Measurements from ENCODE around the gene KRTAP5-1. TPM values are rescaled to one million over a fixed set of nuclear protein-coding genes. Genes with fewer than 3 reads are reported as not detected.

The KRTAP5-1 gene
- total RNA-seq, 2 donors from 2014 or later: not detected

DNA sequence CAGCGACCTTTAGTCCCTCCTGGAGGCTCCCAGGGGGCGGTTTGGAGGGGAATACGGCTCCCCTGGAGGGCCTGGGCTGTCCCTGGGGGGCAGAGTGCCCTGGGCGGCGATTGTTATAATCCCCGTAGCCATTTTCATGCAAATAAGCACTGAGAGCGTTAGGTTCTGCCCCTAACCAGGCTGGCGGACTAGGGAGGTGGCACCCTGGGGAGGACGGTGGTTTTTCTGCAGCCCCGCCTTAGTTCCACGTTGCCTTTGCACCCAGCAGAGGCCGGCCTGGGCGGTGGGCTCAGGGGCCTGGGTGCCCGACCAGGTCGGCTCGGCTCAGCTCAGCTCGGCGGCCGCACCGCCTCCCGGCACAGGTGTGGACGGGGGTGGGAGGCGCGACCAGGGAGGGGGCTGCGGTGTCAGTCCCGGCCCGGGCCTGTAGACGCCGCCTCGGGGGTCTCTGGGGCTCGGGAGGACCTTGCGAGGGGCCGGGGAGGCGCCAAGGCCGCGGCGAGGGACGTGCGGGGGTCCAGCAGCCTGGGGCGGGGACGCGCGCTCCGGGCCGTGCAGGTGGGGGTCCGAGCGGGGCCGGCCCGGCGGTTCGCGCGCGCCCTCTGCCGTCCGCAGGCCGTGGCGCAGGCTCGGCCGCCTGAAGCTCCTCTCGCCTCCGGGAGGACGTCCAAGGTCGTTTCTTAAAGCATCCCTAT is 10.7 kb downstream of the KRTAP5-1 start:
- peak; percentile 45 for ATAC-seq
- DNase-seq: peak; percentile 73 to 74
- intact Hi-C loops (cut with DNase I, micrococcal nuclease): no loop called here

DNA sequence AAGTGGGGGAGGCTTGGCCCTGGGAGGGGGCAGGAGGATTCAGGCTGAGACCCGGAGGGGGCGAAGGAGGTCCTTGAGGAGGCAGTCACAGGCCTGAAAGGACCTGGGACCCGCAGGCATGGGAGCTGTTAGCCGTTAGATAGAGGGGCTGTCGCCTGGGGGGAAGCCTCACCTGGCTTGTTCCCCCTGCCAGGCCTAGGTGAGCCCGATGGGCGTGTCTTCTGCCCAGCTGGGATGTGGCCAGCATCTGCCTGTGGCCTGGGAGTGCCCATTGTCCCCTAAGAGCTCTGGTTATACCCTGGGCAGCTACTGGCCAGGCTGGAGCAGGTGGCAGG is 11.2 kb downstream of the KRTAP5-1 start:
- intact Hi-C loops (cut with DNase I, micrococcal nuclease): no loop called here
- DNase-seq (peak; percentile 83 to 88), ATAC-seq (peak; percentile 59)

DNA sequence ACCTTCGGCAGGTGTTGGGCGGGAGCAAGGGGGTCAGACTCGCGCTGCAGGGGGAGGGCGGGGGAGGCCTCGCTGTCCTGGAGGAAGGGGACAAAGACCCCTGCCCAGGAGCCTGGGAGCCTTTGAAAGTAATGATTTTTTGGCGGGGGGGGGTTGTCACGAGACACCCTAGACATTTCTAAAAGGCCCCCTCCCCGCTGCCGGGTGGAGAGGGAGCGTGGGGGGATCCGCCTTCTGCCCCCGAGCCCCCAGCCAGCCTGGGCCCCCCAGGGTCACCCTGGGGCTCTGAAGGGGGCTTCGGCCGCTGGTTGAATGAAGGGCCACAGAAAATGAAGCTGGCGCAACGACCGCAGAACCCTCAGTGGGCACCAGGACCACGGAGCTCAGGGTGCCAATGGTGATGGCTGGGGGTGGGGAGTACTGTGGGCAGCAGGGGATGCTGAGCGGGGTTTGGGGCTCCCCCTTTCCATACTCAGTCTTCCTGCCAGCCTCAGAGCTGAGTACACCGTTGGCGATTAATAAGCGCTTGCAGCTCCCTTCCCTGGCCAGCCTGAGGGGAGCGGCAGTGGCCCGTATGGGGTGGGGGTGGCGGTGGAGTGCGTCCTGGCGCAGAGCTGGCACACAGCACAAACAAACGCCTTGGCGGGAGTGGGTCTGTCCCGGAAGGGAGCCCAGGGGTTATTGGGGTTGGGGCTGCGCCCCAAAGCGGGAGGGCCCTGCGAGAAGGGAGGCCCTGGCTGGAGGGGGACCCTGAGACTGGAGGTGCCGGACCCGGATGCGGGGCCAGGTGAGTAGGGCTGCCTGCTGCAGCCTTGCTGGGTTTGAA is 11.8 kb downstream of the KRTAP5-1 start:
- ATAC-seq (peak; percentile 42), DNase-seq (peak; percentile 72 to 76)
- intact Hi-C loops (cut with DNase I, micrococcal nuclease): no loop called here

DNA sequence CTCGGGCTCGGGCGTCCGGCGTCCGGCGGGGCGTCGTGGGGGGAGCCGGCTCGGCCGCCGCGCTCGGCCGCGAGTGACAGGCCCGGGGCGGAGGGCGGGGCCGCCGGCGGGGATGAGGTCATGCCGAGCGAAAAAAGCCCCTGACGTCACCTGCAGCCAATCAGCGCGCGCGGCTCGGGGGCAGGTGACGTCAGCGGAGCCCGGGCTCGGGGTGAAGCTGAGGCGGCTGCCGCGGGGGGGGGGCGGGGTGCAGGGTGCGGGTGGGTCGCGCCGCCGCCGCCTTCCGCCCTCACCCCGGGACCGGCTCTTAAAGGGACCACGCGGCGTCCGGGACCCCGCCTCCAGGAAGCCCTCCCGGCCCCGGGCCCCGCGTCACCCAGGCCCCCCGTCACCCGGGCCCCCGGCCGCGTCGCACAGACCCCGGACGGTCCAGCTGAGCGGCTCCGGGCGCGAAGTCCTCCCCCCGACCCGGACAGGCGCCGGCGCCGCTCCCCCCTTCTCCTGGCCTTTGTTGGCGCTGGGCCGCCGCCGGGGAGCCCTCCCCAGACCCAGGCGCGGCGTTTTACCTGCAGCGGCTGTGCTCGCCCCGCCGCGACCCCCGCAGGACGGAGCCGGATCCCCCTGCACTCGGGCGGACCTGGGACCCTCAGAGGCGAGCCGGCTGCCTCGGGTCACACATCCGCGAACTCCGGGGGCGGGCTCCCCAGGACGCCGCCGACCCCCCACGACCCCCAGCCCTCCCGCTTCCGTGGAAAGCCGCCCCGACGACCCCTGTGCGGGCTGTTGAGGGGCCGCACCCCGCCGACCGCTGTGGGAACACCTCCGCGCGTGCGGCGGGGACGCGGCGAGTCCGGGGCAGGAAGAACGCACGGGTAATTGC is 12.6 kb downstream of the KRTAP5-1 start, which contains the start of gene DUSP8:
TSS of gene DUSP8 (minus strand) at position 75 of the 880 bp plus-strand sequence. CDS start 6,445 bp downstream, outside the sequence.
- intact Hi-C loops (cut with DNase I, micrococcal nuclease): no loop called here
- DNase-seq (peak; percentile 91 to 96), ATAC-seq (peak; percentile 35)

DNA sequence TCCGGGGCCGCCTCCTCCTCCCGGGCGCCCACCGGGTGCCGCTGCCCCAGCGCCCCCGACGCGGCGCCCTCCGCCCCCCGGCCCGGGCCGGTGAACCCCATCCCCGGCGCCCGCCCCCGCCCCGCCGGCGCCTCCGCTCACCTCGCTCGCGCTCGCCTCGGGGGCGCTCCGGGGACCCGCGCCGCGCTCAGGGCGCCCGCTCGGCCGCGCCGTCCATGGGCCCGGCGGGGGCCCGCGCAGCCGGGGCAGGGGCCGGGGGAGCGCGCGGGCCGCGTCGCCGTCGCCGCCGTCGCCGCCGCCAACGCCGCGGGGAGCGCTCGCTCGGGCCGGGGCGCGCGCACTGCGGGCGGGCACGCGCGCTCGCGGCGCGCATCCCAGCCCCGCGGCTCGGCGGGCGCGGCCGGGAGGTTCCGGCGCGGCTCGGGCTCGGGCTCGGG is 13.3 kb downstream of the KRTAP5-1 start:
- ATAC-seq: no peak
- no peak for DNase-seq
- intact Hi-C loops (cut with DNase I, micrococcal nuclease): no loop called here

DNA sequence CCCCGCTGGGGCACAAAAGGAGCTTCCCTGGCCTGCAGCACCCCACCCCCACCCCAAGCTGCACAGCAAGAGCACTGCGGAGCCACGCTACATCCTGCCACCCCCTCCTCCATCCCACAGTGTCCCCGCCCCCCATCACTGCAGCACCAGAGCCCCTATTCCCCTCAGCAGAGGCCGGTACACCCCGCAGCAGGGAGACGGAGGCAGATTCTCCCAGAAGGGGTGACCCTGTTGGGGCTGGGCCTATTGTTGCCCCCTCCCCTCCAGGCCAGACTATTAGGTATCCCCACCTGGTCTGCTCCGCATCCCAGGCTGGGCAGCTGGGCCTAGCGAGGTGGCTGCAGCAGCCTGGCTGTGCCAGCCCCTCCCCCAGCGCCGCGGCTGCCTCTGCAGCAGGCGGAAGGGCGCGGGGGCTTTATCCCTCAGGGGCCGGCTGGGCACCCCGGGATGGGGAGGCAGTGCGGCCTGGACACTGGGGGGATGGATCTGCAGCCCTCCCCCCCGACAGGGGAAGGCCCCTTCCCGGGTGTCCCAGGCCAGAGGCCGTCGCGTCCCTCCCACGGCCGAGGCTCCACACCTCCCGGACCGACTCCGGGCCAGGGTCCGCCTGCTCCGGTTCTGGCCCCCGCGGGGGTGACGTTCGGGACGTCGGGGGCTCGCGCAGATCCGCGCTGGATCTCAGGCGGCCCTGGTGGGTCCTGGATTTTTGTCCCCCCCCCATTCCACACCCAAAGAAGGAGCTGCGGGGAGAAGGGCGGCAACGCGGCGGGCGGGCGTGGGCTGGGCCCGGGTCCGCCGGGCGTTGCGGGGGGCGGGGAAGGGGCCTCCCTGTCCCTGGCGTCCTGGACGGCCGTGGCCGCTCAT is 14.0 kb downstream of the KRTAP5-1 start:
- DNase-seq: peak; percentile 41 to 63
- intact Hi-C loops (cut with DNase I, micrococcal nuclease): no loop called here
- no peak for ATAC-seq

DNA sequence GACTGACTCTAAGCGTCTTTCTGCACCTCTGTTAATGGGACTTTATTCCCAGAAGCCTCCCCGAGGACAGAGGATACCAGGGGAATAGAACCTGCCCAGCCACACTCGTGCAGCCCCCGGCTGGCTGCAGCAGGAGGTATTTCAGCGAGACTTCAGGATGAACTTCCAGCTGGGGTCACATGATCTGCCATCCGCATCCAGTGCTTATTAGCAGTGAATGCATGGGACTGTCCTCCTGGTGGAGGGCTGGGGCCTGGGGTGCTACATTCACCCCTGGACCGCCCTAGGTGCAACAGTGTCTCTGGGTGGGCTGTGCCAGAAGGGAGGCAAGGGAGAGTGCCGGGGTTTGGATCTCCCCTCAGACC is 14.6 kb downstream of the KRTAP5-1 start:
- ATAC-seq: no peak
- no peak for DNase-seq
- intact Hi-C loops (cut with DNase I, micrococcal nuclease): no loop called here

DNA sequence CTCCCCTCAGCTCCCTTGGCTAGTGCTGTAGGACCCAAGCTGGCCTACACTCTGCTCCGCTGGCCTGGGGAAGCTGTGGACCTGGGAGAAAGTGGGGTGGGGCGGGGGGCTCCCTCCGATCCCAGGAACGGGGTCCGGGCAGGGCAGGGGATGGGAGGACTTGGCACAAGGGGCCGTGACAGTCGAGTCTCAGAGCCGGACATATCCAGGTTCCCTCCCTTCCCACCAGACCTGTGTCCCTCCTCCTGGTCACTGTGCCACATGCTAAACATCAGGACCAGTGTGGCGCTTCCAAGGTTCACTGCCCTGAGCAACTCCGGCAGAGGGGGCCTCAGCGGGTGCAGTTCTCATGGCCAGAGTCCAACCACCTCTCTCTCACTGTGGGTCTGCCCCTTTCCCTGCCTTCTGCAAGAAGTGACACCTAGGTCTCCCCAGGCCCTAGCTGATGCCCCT is 15.1 kb downstream of the KRTAP5-1 start:
- intact Hi-C loops (cut with DNase I, micrococcal nuclease): no loop called here
- peak in 1 of 2 donors; percentile 34 for DNase-seq
- no peak for ATAC-seq

DNA sequence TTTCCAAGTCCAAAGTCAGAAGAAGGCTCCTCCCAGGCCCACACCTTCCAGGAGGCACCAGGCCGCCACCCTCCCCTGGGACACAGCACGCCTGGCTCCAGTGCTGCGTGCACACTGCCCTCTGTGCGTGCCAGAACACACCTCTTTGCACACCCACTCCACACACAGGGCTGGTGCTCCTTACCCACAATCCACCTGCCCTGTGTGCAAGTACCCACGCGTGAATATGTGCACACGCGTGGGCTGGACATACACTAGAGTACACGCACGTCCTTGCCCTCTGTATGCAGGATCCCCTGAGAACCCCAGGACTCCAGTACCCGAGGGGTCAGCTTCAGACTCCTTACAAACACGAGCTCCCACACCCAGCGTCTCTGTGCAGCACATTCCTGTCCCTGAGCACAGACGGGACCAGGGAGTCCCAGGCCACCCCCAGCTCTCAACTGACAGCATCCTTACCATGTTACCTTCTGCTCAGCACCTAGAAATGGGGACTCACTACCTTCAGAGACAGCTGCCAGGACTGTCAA is 15.8 kb downstream of the KRTAP5-1 start:
- DNase-seq: peak; percentile 80 to 86
- intact Hi-C loops (cut with DNase I, micrococcal nuclease): no loop called here
- ATAC-seq: peak; percentile 50

DNA sequence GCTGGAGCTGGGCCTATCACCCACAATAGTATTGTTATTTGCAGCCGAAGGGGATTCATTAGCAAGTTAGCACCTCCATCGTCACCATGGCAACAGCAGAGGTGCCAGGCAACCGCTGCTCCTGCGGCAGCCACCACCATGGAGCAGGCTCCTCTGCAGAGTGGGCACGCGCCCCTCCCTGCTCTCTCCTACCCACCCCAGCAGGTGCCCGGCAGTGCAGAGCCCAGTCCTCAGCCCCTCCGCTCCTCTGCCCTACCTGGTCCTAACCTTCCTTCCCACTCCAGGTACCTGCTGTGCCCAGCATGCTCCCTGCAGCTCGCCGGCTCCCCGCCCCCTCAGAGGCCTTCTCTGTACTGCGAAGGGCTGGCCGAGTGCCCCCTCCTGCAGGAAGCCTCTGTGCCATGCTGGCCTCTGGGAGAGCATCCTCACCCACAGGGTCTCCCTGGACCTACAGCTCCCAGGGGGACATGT is 16.6 kb downstream of the KRTAP5-1 start:
- ATAC-seq: no peak

DNA sequence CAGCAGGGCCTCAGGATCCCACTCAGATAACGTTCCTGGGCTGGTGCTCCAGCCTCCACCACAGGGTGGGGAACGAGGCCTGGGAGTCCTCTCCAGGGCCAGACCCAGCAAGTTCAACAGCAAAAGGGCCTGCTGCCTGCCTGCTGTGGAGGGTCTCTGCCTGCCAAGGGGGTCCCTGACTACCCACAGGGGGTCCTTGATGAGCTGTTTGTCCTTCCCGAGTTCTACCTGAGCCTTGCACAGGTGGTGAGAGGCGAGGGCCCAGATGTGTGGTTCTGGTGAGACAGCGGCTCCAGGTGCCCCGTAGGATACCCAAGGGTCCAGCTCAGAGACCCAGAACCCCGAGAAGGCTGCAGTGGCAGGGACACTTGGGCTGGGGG is 17.4 kb downstream of the KRTAP5-1 start:
- DNase-seq (no peak), ATAC-seq (no peak)
- intact Hi-C loops (cut with DNase I, micrococcal nuclease): no loop called here

More for the DNA sequence above, 16.6 kb downstream of the KRTAP5-1 start:
- DNase-seq: peak in 1 of 2 donors; percentile 30
- intact Hi-C loops (cut with DNase I, micrococcal nuclease): no loop called here

DNA sequence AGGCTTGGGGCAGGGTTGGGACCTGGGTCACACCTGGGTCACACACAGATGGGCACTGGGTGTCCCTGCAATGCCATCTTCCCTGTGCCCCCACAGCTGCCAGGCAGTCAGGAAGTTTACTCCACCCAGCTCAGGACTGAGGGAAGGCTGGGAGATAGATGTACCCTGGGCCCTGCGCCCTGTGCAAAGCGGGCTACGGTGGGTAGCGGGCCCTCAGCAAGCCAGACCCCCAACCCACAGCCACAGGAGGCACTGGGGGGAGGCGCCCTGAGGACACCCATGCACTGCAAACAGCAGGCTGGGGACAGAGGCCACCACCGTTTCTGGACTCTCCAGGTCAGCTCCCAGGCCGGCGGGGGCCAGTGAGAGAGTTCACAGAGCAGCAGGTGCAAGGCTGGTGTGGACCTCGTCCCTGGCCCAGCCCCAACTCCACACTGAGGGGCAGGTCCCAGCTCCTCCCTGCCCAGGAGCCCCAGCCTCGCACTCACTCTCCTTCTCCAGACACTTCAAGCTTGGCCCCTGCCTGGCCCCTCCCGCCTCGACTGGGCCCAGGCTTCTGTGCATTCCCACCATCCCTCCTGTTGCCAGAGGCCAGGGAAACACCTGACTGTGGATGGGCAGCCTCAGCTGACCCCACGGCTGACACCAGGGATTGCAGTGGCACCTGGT is 17.9 kb downstream of the KRTAP5-1 start:
- no peak for DNase-seq
- no peak for ATAC-seq
- intact Hi-C loops (cut with DNase I, micrococcal nuclease): no loop called here

DNA sequence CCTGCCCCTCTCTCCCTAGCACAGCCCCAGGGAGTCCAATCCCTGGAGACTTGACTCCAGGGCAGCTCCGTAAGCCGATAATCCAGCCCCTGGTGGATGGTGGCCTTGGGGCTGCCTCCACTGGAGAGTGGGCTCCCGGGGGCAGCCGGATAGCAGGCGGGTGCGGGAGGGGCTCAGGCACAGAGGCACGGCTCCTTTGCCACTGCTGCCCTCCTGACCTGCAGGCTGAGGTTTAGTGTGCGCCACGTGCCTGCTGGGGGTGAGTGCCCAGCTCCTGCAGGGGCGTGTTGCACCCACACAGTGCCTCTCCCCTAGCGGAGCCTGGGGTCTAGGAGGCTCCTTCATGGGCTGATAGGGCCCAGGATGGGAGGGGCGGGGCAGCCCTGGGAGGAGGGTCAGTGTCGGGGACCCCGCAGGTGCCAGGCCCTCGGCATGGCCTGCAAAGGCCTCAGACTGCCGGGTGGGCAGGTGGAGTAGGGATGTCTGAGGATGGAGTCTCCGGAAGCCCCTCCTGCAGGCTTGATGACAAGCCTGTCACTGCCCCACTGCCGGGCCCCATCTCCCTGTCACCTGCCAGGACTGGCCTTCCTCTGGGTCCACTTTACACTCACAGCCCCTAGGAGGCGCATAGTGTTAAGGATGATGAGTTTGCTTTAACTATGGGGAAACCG is 18.6 kb downstream of the KRTAP5-1 start:
- DNase-seq: no peak
- no peak for ATAC-seq
- intact Hi-C loops (cut with DNase I, micrococcal nuclease): no loop called here

DNA sequence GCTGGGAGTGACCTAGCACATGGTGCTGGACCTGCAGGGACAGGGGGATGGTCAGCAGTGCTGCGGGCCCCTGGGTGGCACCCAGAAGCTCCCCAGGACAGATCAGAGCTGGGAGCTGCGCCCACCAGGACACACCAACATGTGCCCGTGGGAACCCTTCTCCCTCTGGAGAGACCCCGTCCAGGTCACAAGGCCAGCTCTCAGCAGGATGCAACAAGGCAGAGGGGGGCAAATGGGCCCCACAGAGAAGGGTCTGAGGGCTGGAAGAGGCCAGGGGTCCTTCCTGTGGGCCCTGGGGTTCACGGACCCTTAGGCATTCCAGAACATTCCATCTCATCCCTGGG is 19.2 kb downstream of the KRTAP5-1 start:
- DNase-seq: no peak
- intact Hi-C loops (cut with DNase I, micrococcal nuclease): no loop called here
- ATAC-seq: no peak

DNA sequence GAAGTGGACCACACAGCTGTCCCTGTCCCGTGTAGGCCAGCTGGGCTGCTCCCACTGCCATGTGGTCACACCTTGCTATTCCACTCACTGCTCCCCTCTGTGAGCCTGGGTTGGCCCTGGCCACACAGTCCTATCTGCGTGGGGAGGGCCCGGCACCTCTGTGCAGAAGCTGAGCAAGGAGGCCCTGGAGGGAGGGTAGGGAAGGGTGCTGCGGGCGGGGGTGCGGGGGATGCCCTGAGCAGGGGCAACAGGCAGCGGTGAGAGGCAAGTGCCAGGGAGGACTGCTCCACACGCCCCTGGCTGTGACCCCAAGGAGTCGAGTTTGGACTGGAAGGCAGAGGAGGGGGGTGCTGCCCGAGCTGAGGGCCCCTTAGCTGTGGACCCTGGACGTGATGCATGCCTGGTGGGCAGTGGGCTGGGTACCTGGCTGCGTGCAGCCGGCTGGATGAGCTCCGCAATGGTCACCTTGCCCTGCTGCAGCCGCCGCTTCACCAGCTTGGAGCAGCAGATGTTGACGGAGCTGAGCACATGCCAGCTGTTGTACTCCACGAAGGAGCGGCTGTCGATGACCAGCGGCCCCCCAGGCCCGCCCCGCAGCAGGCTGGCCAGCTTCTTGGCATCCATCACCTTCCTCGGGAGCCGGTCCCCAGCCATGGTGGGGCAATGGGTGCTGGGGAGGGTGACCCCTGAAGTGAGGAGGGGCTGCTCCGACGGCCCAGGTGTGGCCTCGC is 19.7 kb downstream of the KRTAP5-1 start:
- peak in 1 of 2 donors; percentile 25 for DNase-seq
- intact Hi-C loops (cut with DNase I, micrococcal nuclease): no loop called here
- ATAC-seq: no peak

DNA sequence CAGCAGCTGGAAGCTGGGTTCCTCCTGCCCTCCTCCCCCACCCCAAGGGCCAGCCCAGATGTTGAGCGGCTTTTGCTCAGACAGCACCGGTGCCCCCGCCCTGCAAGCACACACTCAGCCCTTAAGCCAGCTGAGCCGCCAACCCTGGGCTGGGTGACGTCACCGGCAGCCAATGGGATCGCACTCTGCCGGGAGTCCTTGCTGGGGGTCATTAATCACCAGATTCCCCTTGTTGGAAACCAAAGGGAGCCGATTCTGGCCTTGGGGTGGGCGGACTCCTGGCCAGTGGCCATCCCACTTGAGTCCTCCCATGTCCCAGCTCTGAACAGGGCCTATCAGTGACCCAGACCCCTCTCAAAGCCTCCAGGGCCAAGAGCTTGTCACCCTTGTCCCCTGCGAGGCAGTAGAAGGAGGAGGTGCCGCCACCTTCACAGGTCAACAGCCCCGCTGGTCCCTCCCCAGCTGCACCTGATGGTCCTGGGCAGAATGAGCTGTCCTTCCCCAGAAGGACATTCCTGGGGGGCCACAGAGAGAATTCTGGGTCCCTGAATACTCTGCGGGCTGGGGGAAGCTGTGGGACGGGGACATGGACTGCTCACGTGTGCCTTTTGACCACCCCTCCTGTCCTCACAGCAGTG is 20.4 kb downstream of the KRTAP5-1 start:
- intact Hi-C loops (cut with DNase I, micrococcal nuclease): no loop called here
- peak; percentile 42 for ATAC-seq
- DNase-seq: peak; percentile 75 to 76
